Cerebellar cortex (tissue), 1 donor: ENCODE measurements around the gene LPXN.

Source experiments
- DNase-seq: peaks from one replicate; pipeline ENCODE4 v3.0.0-alpha.2; 2015; ENCODE audit warnings: low spot score

LPXN gene

GRCh38 chr11:58575377-58576020 lies at the start of gene LPXN:
LPXN (minus strand) TSS chr11:58575856; CDS start chr11:58575772, 84 bp downstream.
- no peak for DNase-seq

GRCh38 chr11:58625086-58625485 lies 49.4 kb upstream of the LPXN start:
- DNase-seq, result no peak

- no peak for DNase-seq
Measured at GRCh38 chr11:58622344-58622743, 46.7 kb upstream of the LPXN start, which contains the start of gene CNTF. CNTF (plus strand) TSS chr11:58622665; CDS start chr11:58622753, 88 bp downstream.

GRCh38 chr11:58621586-58622262 lies 46.1 kb upstream of the LPXN start:
- no peak for DNase-seq

- DNase-seq, result peak; percentile 19
Measured at GRCh38 chr11:58617976-58618557, 42.4 kb upstream of the LPXN start.

- no peak for DNase-seq
Measured at GRCh38 chr11:58616594-58616993, 40.9 kb upstream of the LPXN start.

- DNase-seq, result no peak
Measured at GRCh38 chr11:58615559-58615958, 39.9 kb upstream of the LPXN start.

- no peak for DNase-seq
Measured at GRCh38 chr11:58613228-58613627, 37.6 kb upstream of the LPXN start.

- no peak for DNase-seq
Measured at GRCh38 chr11:58609723-58610122, 34.1 kb upstream of the LPXN start.

GRCh38 chr11:58608331-58608730 lies 32.7 kb upstream of the LPXN start:
- DNase-seq, result no peak

GRCh38 chr11:58606930-58607714 lies 31.5 kb upstream of the LPXN start:
- DNase-seq, result no peak

- no peak for DNase-seq
Measured at GRCh38 chr11:58600510-58600909, 24.9 kb upstream of the LPXN start.

GRCh38 chr11:58597486-58598144 lies 22.0 kb upstream of the LPXN start:
- no peak for DNase-seq

GRCh38 chr11:58596621-58597020 lies 21.0 kb upstream of the LPXN start:
- no peak for DNase-seq

- DNase-seq, result no peak
Measured at GRCh38 chr11:58594826-58595225, 19.2 kb upstream of the LPXN start.

- no peak for DNase-seq
Measured at GRCh38 chr11:58592760-58593472, 17.3 kb upstream of the LPXN start.

GRCh38 chr11:58591659-58592058 lies 16.0 kb upstream of the LPXN start:
- DNase-seq, result no peak

- no peak for DNase-seq
Measured at GRCh38 chr11:58586998-58587397, 11.3 kb upstream of the LPXN start.

GRCh38 chr11:58582437-58582836 lies 6.8 kb upstream of the LPXN start:
- no peak for DNase-seq

- peak; percentile 14 for DNase-seq
Measured at GRCh38 chr11:58580311-58580710, 4.7 kb upstream of the LPXN start.
